ENCODE data around the gene SRCIN1. TPM values are rescaled to one million over a fixed set of nuclear protein-coding genes. Genes with fewer than 3 reads are reported as not detected.

SRCIN1 gene
- total RNA-seq, 4 donors from 2014 or later, result 0.09 to 1.7 (median 1.3) TPM

- Histone ChIP-seq H3K9me3 (no peaks in the 10 kb centered on the region), H3K4me1 (peaks cover 5 to 17% (median 6%) of the 10 kb centered on the region in 3 donors), H3K27ac (no peak overlapping the region), H3K4me3 (no peak overlapping the region), H3K27me3 (peaks cover 0 to 90% (median 0%) of the 10 kb centered on the region in 4 donors), H3K36me3 (no peaks in the 10 kb centered on the region)
- 37 to 57% methylated on average over 8 to 12 of the region's 15 CpGs for WGBS, 2 donors
- TF ChIP-seq, protein P1, sequence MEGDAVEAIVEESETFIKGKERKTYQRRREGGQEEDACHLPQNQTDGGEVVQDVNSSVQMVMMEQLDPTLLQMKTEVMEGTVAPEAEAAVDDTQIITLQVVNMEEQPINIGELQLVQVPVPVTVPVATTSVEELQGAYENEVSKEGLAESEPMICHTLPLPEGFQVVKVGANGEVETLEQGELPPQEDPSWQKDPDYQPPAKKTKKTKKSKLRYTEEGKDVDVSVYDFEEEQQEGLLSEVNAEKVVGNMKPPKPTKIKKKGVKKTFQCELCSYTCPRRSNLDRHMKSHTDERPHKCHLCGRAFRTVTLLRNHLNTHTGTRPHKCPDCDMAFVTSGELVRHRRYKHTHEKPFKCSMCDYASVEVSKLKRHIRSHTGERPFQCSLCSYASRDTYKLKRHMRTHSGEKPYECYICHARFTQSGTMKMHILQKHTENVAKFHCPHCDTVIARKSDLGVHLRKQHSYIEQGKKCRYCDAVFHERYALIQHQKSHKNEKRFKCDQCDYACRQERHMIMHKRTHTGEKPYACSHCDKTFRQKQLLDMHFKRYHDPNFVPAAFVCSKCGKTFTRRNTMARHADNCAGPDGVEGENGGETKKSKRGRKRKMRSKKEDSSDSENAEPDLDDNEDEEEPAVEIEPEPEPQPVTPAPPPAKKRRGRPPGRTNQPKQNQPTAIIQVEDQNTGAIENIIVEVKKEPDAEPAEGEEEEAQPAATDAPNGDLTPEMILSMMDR (IDR thresholded peaks at IDR 0.05), result no peak
- TF ChIP-seq POLR2A (IDR thresholded peaks at IDR 0.05), result no peak
- no peak for DNase-seq
- intact Hi-C loops (cut with DNase I), result loop anchor here (10.0 kb wide), 1 partner anchor 90 kb away; no protein-coding TSS in a partner anchor
Observed at GRCh38 chr17:38585056-38585917, 20.5 kb downstream of the SRCIN1 start.

GRCh38 chr17:38584350-38584925 is 21.3 kb downstream of the SRCIN1 start:
- no peak for DNase-seq
- intact Hi-C loops (cut with DNase I), result loop anchor here (10.0 kb wide), 1 partner anchor 90 kb away; no protein-coding TSS in a partner anchor
- TF ChIP-seq, protein P1 (IDR thresholded peaks at IDR 0.05), result peak; percentile 81 to 96 (median 90)
- TF ChIP-seq POLR2A (IDR thresholded peaks at IDR 0.05), result no peak
- no peaks in the 10 kb centered on the region for H3K9me3 ChIP-seq
- H3K4me1 ChIP-seq, result peaks cover 5 to 17% (median 6%) of the 10 kb centered on the region in 3 donors
- H3K27me3 ChIP-seq, result peaks cover 0 to 90% (median 2%) of the 10 kb centered on the region in 4 donors
- H3K27ac ChIP-seq, result no peak overlapping the region
- 5 to 12% methylated on average over 17 to 19 of the region's 19 CpGs for WGBS, 2 donors
- H3K36me3 ChIP-seq, result no peaks in the 10 kb centered on the region
- H3K4me3 ChIP-seq, result no peak overlapping the region

- DNase-seq, result no peak
- H3K4me3 ChIP-seq, result no peak overlapping the region
- H3K9me3 ChIP-seq, result no peaks in the 10 kb centered on the region
- 57 to 63% methylated on average over 5 to 12 of the region's 14 CpGs for WGBS, 2 donors
- no peaks in the 10 kb centered on the region for H3K36me3 ChIP-seq
- H3K4me1 ChIP-seq, result peaks cover 6 to 20% (median 6%) of the 10 kb centered on the region in 3 donors
- H3K27ac ChIP-seq, result no peak overlapping the region
- TF ChIP-seq, protein P1 (IDR thresholded peaks at IDR 0.05), result no peak
- TF ChIP-seq POLR2A (IDR thresholded peaks at IDR 0.05), result no peak
- intact Hi-C loops (cut with DNase I), result loop anchor here (10.0 kb wide), 1 partner anchor 89 kb away; no protein-coding TSS in a partner anchor
- peaks cover 0 to 90% (median 5%) of the 10 kb centered on the region in 4 donors for H3K27me3 ChIP-seq
Observed at GRCh38 chr17:38583828-38584349, 21.9 kb downstream of the SRCIN1 start.

DNA sequence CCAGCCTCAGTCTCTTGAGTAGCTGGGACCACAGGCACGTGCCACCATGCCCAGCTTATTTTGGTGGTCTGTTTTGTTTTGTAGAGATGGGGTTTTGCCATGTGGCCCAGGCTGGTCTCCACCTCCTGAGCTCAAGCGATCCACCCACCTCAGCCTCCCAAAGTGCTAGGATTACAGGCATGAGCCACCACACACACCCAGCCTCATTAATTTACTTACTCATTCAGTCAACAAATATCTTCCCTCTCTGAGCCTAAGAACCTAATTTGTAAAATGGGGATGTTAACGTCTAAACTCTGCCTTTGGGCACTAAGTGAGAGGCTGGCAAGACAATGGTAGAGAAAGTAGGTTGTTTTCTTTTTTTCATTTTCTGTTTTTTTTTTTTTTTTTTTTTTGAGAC is 22.6 kb downstream of the SRCIN1 start:
- intact Hi-C loops (cut with DNase I), result loop anchor here (10.0 kb wide), 1 partner anchor 88 kb away; no protein-coding TSS in a partner anchor
- WGBS, 2 donors, result 63 to 71% methylated on average over 3 of the region's 3 CpGs
- no peak for TF ChIP-seq POLR2A (IDR thresholded peaks at IDR 0.05)
- TF ChIP-seq, protein P1 (IDR thresholded peaks at IDR 0.05), result no peak

More for the DNA sequence above, 22.6 kb downstream of the SRCIN1 start:
- no peaks in the 10 kb centered on the region for H3K36me3 ChIP-seq
- H3K27me3 ChIP-seq, result peaks cover 4 to 90% (median 11%) of the 10 kb centered on the region in 4 donors
- no peak overlapping the region for H3K27ac ChIP-seq
- no peak overlapping the region for H3K4me3 ChIP-seq
- H3K4me1 ChIP-seq, result peaks cover 12 to 27% (median 13%) of the 10 kb centered on the region in 3 donors
- no peak for DNase-seq
- no peaks in the 10 kb centered on the region for H3K9me3 ChIP-seq
